RWPE2 (cell line): ENCODE data around the gene SELENOM.
A peak's percentile ranks its signal among the peaks of the same experiment; 100 is the strongest.

Source experiments
- ATAC-seq: fragments of 200-7000 bp; cut with Tn5 transposase; 3 replicates; pipeline ENCODE4 v1.9.1; 2021; ENCODE audit warnings: low read depth
- DNase-seq: peaks from one replicate; pipeline ENCODE4 v3.0.0-alpha.2; 2020; ENCODE audit warnings: low spot score
- H3K27ac ChIP-seq: fragments of 450-650 bp; 2 replicates; pipeline ENCODE4 v1.5.1; 2017; ENCODE audit warnings: mild to moderate bottlenecking; ENCODE audit not compliant: poor library complexity, severe bottlenecking
- H3K27me3 ChIP-seq: fragments of 250-450 bp; sonication (Bioruptor Pico); 2 replicates; pipeline ENCODE4 v1.5.1; 2021; ENCODE audit warnings: mild to moderate bottlenecking, moderate library complexity; ENCODE audit not compliant: insufficient read depth, poor library complexity, severe bottlenecking
- H3K36me3 ChIP-seq: fragments of 250-450 bp; sonication (Bioruptor Pico); 2 replicates; pipeline ENCODE4 v1.5.1; 2020; ENCODE audit warnings: low read depth, mild to moderate bottlenecking, moderate library complexity
- H3K4me1 ChIP-seq: fragments of 250-450 bp; sonication (Bioruptor Pico); 2 replicates; pipeline ENCODE4 v1.5.1; 2021; ENCODE audit warnings: mild to moderate bottlenecking, moderate library complexity; ENCODE audit not compliant: insufficient read depth, poor library complexity, severe bottlenecking
- H3K4me3 ChIP-seq: fragments of 250-450 bp; sonication (Bioruptor Pico); 2 replicates; pipeline ENCODE4 v1.5.1; 2021; ENCODE audit warnings: mild to moderate bottlenecking, moderate library complexity; ENCODE audit not compliant: severe bottlenecking
- H3K9me3 ChIP-seq: fragments of 250-450 bp; sonication (Bioruptor Pico); 2 replicates; pipeline ENCODE4 v1.5.1; 2021; ENCODE audit warnings: mild to moderate bottlenecking, moderate library complexity; ENCODE audit not compliant: severe bottlenecking
- CTCF ChIP-seq: fragments of 450-650 bp; IDR thresholded peaks from one replicate; pipeline ENCODE4 v1.5.1; 2017; ENCODE audit warnings: mild to moderate bottlenecking, moderate library complexity; ENCODE audit not compliant: poor library complexity, severe bottlenecking

Gene SELENOM

DNA sequence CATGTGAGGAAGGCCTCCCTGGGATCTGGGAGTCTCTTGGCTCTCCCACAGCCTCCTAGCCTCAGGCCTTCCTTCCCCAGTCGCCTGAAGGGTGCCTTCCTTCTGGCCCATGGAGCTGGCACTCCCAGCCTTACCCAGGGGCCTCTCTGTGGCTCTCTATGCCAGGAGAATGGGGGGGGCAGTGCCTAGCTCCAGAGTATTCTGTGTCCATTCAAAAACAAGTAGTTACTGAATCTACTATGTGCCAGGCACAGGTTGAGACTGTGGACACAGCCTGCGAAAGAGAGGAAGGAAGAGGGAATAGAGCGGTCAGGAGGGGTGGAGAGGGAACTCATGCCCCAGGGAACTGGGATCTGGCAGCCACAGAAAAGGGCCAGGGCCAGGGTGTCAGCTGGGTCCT is 35.7 kb upstream of the SELENOM start:
- DNase-seq, result no peak

DNA sequence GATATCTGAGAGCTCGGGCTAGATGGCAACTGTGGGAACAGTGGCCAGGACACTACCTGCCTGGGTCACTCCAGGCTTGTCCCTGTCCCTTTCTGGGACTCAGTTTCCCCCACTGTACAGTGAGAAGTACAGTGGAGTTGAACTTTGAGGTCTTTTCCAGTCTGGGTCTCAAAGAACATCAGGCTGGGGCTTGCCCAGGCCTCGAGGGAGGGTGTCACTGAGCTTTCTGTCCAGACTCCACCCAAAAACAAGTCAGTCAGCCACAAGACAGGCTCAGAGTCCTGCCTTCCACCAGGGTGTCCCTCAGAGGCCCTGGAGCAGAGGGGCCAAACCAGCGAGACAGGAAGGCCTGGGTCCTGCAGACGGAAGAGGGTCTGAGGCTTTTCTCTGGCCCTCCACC is 34.9 kb upstream of the SELENOM start:
- no peaks in the 10 kb centered on the region for H3K4me1 ChIP-seq
- DNase-seq (no peak), ATAC-seq (no peak)
- peaks cover under 1% of the 10 kb centered on the region for H3K9me3 ChIP-seq
- H3K36me3 ChIP-seq, result no peaks in the 10 kb centered on the region
- no peak overlapping the region for H3K4me3 ChIP-seq
- TF ChIP-seq CTCF, result no peak
- no peak overlapping the region for H3K27ac ChIP-seq
- no peaks in the 10 kb centered on the region for H3K27me3 ChIP-seq

More for the DNA sequence above, 35.7 kb upstream of the SELENOM start:
- Histone ChIP-seq H3K9me3 (peaks cover 2% of the 10 kb centered on the region), H3K4me1 (no peaks in the 10 kb centered on the region), H3K27me3 (no peaks in the 10 kb centered on the region), H3K4me3 (no peak overlapping the region), H3K36me3 (no peaks in the 10 kb centered on the region), H3K27ac (no peak overlapping the region)
- TF ChIP-seq CTCF, result no peak
- no peak for ATAC-seq

- ATAC-seq (no peak), DNase-seq (no peak)
- Histone ChIP-seq H3K4me1 (no peaks in the 10 kb centered on the region), H3K9me3 (no peaks in the 10 kb centered on the region), H3K36me3 (no peaks in the 10 kb centered on the region), H3K4me3 (no peak overlapping the region), H3K27me3 (no peaks in the 10 kb centered on the region), H3K27ac (no peak overlapping the region)
- TF ChIP-seq CTCF, result no peak
Measured at GRCh38 chr22:31141551-31141950, 34.2 kb upstream of the SELENOM start.

GRCh38 chr22:31140746-31141145 is 33.4 kb upstream of the SELENOM start:
- TF ChIP-seq CTCF, result no peak
- DNase-seq (no peak), ATAC-seq (no peak)
- H3K4me3 ChIP-seq, result no peak overlapping the region
- H3K36me3 ChIP-seq, result no peaks in the 10 kb centered on the region
- H3K4me1 ChIP-seq, result no peaks in the 10 kb centered on the region
- H3K9me3 ChIP-seq, result no peaks in the 10 kb centered on the region
- H3K27ac ChIP-seq, result no peak overlapping the region
- no peaks in the 10 kb centered on the region for H3K27me3 ChIP-seq

DNA sequence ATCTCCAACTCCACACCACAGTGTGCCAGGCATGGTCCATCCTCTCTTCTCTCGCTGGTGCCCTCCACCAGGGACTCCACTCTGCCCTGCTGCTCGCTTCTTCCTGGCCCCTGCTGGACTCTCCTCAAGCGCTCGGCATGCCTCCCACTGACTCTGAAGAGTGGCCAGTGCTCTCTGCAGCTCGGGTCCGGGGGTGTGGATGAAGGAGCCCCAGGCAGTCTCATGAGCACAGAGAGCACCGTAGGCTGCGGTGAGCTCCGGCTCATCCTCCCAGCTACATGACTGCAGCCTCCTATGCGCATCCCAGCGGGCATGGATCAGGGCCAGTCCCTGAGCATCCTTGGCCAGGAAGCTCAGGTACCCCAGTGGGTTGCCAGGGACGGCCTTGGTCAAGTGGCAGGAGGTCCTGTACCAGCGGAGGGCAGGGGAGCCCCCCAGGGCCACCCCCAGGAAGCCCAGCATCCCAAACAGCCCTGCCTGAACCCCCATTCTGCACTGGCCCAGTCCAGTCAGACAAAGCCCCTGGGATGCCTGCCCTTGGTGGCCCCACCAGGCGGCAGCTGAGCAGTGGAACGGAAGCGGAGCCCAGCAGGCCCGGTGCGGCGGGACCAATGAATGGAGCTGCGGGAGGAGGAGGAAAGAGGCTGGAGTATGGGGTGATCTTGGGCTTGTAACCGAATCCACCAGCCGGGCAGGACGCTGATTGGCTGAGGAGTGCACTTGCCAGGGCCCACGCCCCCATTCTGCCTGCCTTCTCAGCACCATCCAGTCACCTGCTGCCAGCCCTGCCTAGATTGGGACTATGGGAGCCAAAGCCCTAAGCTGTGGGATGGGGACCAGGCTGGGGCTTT is 32.7 kb upstream of the SELENOM start, which contains the start of gene PLA2G3:
TSS of gene PLA2G3 (minus strand) at position 643 of the 851 bp plus-strand sequence. CDS start at position 489, 154 bp downstream.
- 0 out of 3 replicates have a peak, but pooled peaks have one; percentile 13 for ATAC-seq
- DNase-seq, result no peak
- no peaks in the 10 kb centered on the region for H3K4me1 ChIP-seq
- H3K27ac ChIP-seq, result no peak within 1 kb of the TSS
- TF ChIP-seq CTCF, result no peak
- no peaks in the 10 kb centered on the region for H3K36me3 ChIP-seq
- no peaks in the 10 kb centered on the region for H3K9me3 ChIP-seq
- no peak within 1 kb of the TSS for H3K4me3 ChIP-seq
- H3K27me3 ChIP-seq, result no peaks in the 10 kb centered on the region
